GM21576 (cell line): ENCODE data around the gene PPP4R3A.
"Not testable (repeated sequence)": the region's sequence is repeated elsewhere in the genome, so short reads cannot be mapped to it uniquely, and the experiment has no call there.

Source experiments
- ATAC-seq: cut with Tn5 transposase; IDR thresholded peaks from one replicate; pipeline ENCODE4 v1.9.1; 2021; ENCODE audit warnings: mild to moderate bottlenecking, moderate library complexity; ENCODE audit not compliant: unreplicated experiment

Gene PPP4R3A

DNA sequence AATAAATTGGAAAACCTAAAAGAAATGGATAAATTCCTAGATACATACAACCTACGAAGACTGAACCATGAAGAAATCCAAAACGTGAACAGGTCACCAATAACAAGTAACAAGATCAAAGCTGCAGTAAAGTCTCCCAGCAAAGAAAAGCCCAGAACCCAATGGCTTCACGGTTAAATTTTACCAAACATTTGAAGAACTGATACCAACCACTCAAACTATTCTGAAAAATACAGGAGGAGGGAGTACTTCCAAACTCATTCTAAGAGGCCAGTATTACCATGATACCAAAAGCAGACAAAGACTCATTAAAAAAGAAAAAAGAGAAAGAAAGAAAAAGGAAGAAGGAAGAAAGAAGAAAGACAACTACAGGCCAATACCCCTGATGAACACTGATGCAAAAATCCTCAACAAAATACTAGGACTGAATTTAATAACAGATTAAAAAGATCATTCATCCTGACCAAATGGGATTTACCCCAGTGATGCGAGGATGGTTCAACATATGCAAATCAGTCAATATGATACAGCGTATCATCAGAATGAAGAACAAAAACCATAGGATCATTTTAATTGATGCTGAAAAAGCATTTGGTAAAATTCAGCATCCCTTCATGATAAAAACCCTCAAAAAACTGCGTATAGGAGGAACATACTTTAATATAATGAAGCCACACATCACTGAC lies 65.6 kb downstream of the PPP4R3A start:
- ATAC-seq: no peak

DNA sequence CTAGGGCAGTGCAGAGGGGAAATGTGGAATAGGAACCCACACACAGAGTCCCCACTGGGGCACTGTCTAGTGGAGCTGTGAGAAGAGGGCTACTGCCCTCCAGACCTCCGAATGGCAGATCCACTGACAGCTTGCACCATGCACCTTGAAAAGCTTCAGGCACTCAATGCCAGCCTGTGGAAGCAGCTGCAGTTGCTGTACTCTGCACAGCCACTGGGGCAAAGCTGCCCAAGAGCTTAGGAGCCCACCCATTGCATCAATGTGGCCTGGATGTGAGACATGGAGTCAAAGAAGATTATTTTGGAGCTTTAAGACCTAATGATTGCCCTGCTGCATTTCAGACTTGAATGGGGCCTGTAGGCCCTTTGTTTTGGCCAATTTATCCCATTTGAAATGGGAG lies 70.8 kb downstream of the PPP4R3A start:
- no peak for ATAC-seq

DNA sequence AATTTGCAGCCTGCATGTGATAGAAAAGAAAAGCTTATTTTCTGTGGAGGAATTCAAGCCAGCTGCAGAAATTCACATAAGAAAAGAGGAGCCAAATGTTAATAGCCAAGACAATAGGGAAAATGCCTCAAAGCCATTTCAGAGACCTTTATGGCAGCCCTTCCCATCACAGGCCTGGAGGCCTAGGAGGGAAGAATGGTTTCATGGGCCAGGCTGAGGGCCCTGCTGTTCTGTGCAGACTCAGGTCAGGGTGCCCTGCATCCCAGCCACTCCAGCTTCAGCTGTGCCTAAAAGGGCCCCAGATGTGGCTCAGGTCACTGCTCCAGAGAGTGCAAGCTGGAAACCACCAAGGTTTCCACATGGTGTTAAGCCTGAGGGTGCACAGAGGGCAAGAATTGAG lies 71.3 kb downstream of the PPP4R3A start:
- ATAC-seq: no peak

DNA sequence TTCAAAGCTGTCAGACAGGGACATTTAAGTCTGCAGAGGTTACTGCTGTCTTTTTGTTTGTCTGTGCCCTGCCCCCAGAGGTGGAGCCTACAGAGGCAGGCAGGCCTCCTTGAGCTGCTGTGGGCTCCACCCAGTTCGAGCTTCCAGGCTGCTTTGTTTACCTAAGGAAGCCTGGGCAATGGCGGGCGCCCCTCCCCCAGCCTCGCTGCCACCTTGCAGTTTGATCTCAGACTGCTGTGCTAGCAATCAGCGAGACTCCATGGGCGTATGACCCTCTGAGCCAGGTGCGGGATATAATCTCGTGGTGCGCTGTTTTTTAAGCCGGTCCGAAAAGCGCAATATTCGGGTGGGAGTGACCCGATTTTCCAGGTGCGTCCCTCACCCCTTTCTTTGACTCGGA lies 73.8 kb downstream of the PPP4R3A start:
- not testable (repeated sequence) for ATAC-seq

DNA sequence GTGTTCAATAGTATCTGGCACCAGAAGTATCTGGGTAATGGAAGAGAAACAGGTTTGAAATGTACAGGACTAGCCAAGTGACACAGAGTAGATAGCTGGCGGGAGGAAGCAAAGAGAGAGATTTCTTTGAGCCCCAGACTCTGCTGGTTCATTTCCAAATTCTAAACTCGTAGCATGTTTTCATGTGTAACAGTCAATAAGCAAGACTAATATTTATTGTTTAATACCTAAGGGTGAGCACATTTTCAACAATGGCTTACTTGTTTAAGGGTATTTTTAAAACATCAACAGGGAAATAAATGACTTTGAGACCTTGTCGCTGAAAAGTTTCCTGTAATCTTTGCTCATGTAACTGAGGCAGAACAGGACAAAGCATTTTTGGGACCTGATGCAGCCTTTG lies 80.7 kb downstream of the PPP4R3A start:
- no peak for ATAC-seq

DNA sequence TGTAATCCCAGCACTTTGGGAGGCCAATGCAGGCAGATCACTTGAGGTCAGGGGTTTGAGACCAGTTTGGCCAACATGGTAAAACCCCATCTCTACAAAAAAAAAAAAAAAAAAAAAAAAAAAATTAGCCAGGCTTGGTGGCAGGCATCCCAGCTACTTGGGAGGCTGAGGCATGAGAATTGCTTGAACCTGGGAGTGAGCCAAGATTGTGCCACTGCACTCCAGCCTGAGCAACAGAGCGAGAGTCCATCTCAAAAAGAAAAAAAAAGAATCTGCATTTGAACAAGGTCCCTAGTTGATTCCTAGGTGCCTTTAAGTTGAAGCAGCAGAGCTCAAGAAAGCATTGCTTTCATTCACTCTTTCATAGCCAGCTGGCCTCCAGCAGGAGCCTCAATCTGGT lies 81.2 kb downstream of the PPP4R3A start:
- not testable (repeated sequence) for ATAC-seq

DNA sequence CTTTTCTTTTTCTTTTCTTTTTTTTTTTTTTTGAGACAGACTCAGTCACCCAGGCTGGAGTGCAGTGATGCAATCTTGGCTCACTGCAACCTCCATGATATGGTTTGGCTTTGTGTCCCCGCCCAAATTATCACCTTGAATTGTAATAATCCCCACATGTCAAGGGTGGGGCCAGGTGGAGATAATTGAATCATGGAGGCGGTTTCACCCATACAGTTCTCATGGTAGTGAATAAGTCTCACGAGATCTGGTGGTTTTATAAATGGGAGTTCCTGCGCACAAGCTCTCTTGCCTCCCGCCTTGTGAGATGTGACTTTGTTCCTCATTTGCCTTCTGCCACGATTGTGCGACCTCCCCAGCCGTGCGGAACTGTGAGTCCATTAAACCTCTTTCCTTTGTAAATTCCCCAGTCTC lies 84.6 kb downstream of the PPP4R3A start:
- ATAC-seq: not testable (repeated sequence)

DNA sequence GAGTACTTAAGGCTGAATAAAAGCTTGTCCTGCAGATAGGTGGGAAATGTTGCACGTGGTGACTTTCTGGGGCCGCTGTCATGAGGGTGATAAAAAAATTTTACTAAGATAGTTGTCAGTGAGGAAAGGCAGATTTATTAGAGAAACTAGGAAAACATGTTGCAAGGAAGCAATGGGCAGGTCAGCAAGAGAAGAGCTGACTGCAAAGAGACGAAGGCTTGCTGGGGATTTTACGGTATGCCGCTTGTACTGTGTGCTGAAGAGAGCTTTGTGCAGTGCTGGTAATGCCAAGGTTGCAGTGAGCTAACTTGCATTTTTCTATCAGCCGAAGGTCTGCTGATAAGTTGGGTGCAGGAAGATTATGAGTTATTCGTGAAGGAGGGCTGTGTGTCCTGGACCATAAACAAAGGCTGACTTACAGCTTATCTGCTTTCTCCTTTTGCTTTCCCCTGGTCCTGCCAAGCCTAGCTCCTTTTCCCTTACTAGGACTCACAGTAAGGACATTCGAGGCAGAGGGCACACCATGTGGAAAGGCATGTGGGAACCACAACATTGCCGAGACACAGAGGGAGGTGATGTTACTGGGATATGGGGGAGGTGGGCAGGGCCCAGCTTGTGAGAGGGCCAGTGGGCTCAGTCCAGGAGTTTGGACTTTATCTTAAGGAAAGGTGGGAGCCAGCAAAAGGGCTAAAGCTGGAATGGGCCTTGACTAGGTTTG lies 85.1 kb downstream of the PPP4R3A start:
- ATAC-seq: no peak

DNA sequence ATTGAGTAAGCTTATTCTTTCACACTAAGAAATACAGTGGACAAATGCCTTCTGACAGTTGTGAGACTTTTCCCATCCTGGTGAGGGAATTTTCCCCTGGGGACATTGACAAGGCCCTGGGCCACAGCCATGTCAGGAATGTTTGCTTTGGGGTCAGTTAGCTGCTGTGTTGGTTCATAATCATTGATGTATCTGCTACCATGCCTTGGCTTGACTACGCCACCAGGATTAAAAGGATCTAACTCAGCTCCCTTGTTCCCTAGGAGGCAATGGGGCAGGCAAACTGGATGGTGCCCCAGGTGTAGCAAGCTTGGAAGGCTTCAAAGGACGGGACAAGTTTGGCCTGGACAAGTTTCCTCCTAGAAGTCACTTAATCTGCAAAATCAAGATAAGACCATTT lies 89.4 kb downstream of the PPP4R3A start:
- no peak for ATAC-seq

DNA sequence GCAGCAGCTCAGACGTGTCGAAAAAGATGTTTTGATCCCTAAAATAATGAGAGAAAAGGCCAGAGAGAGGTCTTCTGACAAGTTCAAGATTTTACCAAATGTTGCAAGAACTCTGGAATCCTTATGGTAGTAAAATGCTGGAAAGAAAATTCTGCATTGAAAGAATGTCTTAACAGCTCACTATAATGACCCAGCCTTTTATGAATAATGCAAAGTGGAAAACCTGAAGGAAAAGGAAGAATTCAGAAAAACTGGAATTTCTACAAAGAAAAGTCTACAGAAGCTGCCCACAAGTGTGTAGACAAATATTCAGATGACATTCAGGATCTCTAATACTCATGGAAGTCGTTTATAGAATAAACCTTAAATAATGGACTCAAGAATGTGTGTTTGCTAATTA lies 90.7 kb downstream of the PPP4R3A start:
- ATAC-seq: no peak

DNA sequence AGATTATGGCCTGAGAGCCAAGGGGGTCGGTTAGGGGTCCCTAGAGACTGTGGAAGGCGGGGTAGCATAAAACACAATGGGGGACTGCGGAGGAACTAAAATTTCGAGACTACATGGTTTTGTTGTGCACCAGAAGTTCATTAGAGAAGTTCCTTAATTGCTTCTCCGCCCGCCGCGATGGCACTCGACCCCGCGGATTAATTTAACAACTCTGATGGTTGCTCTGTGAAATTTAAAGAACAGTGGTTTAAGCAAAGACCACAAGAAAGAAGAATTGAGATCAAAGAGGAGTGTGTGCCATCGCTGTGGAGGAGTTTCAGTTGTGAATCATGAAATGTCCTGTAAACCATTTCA lies 91.1 kb downstream of the PPP4R3A start:
- ATAC-seq: no peak

DNA sequence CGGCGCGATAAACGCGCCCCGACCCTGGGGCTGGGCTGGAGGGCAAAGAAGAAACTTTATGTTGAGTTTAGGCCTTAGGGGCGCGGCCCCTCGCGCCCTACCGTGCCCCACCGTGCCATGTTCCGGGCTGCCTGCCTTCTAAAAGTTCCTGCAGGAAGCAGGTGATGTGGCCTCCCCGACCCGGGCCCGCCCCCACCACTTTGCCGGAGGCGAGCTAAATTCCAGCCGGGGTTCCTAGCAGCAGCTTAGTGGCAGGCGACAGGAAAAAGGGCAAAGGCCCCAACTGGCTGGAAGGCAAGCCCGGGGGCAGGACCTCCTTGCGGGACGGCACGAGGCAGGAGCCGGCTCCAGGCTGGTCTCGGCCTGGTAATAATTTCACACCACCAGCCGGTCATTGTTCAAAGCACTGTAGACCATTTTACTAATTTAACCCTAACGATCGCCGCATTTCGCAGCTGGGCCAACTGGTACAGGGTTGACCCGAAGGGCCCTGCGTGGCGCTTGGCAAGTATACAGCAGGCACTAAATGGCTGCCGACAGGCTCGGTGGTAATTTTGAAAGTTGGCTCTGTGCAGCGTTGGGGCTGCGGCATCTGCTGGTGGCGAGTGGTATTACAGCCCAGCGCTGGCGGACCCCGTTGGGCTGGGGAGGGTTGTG lies 91.6 kb downstream of the PPP4R3A start:
- peak; percentile 30 for ATAC-seq

DNA sequence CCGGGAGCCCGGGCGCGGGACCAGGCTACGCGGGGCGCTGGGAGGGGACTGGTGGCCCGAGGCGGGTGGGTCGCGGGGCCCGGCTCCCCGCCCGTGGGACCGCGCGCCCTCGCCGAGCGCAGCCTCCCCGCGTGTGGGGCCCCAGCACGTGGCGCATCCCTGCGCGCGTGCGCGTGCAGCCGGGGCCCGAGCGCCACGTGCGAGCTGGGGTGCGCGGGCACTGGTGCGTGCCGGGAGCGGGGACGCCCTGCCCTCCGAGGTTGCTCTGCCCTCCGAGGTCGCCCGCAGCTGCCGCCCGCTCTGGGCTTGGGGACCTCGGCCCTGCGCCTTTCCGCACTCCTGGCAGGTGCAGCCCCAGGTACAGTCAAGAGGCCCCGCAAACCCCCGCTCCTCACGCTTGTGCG lies 92.1 kb downstream of the PPP4R3A start:
- ATAC-seq: peak; percentile 7

DNA sequence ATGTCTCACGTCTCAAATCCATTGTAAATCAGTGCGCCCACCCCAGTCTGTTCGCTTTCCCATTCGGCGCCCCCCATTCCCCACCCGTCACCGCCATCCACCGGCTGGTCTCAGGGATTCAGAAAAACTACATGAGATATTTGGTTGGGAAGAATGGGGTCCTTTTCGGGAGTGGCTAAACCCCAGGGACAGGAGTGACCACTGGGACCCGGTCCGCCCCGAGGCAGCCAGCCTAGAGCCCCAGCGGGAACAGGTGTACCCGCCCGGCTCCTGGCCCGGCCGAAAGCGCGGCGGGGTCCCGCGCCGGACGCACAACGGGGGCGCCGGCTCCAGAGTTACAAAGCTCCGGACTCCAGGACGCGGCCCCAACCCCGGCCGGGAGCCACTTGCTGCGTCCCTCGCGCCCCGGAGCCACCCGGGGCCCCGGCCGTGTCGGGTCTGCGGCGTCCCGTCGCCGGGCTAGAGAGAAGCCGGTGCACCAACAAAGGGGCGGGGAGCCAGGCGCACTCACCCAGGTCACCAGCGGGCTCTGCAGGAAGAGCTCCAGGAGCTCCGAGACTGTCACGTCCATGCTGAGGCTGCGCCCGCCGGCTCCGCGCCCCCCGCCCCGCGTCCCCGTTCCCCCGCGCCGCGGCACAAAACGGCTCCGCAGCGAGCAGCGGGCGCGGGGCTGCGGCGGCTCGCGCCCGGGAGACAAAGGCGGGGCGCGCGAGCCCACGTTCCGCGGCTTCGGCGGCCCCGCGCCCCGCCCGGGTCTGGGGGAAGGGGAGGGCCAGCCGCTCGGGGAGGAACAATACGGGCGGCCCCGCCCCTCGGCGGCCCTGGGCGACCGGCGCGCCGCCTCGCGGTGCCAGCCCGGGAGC lies 92.8 kb downstream of the PPP4R3A start, which contains the start of gene CCDC88C:
Gene CCDC88C, minus strand, starts transcription at position 701 of the 863 bp plus-strand sequence. Its CDS starts 130 bp downstream, at position 571.
- peak; percentile 44 for ATAC-seq

DNA sequence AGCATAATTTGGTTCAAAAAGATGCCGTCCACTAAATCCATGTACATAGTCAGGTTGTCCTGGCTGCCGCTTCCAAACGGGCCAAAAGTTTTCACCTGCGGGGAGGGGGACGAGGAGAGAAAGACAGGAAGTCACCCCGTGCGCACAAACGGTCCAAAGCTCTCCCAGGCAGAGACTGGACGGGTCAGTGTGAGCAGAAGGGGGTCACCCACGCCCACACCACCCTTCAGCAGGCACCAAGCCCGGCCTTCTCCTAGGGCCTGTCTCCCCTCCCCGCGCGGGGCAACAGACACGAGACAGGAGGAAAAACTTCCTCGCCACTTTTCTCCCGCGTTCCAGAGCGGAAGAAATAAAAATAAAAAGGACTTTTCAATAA lies 93.4 kb downstream of the PPP4R3A start:
- ATAC-seq: no peak

DNA sequence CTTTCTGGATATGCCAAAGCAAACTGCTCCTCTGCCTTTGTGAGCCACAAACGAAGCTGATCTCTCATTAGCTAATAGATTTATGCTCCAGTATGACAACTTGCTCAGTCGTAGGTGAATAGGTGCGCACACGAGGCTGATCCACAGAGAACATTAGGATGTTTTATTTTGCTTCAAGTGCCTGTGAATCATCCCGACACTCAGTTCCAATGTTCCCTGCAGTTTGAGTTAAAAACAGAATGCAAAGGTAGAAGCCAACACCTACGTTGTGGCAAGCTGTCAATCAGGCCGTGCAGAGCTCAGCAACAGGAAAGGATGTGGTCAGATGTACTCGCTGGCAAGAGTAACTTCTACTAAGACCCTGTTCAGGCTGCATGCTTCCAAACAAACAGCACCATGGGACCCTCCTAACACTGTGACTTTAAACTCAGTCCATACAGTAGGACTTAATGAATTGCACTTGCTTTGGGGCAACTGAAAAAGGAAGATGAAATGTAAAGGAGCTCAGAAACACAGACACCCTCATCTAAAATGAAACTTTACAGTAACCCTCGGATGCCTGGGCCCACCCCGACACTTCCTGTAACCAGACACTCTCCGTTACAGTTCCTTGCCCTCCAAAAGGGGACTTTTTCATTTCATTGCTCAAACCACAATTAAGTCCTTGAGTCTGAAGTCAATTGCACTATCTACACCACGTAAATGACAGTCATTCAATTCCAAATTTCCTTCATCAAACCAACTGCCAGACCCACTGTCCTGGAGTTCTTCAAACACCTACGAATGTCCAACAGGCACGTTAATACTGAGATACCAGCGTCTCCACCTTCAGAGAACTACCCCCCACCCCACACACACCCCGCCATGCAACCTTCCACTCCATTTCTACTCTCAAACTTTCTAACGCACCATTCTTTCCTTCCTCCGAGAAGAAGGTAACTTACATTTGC lies 94.0 kb downstream of the PPP4R3A start:
- peak; percentile 54 for ATAC-seq

DNA sequence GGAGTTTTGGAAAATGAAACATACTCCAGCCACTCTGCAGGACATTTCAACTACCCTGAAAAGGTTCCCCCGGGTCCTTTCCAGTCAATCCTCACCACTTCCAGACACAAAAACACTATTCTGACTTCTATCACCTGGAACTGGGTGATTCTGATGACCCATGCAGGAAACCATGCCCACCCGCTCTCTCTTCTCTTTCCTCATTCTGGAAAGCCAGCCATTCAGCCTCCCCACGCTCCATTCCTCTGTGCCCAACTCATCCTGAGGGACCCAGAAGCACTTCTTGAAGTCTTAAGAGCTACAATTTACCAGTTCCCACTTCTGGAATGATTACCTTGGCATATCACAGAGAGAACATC lies 95.7 kb downstream of the PPP4R3A start:
- ATAC-seq: no peak

DNA sequence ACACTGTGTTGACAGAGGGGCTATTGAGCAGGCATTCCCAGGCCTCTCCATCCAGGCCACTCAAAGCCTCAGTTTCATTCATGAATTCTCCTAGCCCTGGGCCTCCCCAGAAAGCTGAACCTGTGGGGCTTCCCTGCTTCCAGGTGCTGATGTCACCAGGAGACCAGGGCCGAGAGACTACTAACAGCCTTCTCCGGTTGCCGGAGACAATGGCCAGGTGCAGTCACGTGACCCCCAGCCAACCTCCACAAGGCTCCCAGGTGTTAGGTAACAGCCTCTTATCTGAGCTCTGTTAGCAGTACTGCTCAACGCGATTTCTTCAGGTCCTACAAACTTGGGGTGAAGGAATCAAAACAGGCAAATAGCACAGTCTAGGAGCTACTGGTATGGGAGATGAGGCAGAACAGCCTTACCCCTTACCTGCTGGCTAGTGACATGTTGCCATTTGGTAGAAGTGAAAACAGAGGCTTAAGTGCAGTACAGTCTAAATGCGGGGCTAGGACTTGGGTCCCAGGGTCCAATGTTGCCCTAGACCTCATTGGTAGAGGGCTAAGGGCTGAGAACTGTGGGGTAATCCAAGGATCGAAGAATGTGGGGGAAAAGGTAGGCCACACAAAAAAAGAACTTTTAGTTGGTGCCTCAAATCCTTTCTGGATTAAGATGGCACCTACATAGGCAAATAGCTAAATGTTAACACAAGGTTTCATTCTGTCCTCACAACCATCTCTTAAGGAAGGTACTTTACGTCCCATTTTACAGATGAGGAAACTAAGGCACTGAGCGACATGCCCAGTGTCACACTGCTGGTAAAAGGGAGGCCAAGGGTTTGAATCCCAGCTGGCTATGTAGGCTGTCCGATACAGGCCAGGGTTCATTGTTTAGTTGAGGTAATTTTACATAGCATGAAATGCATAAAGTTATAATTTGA lies 96.3 kb downstream of the PPP4R3A start:
- no peak for ATAC-seq

DNA sequence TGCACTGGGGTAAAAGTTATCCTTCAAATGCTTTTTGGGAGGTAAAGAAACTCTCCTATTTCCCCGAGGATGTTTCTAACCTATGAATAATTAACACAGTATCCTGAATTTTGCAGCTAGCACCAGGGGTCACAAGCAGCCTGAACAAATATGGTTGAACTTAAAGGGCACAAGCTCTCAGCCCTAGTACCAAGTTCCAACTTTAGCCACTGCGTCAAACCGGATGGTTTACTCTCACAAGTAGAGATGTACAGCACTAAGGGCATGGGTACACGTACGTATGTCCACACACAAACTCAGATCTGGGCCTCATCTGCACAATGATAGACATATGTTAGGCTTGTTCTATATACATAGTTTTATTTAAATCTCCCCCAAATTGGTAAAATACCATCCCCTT lies 97.2 kb downstream of the PPP4R3A start:
- ATAC-seq: no peak
